ENCODE data around the gene MPDZ. TPM values are rescaled to one million over a fixed set of nuclear protein-coding genes. Genes with fewer than 3 reads are reported as not detected.

MPDZ gene
- total and polyA plus RNA-seq, 8 donors, result 6.4 to 54.3 (median 13.7) TPM

DNA sequence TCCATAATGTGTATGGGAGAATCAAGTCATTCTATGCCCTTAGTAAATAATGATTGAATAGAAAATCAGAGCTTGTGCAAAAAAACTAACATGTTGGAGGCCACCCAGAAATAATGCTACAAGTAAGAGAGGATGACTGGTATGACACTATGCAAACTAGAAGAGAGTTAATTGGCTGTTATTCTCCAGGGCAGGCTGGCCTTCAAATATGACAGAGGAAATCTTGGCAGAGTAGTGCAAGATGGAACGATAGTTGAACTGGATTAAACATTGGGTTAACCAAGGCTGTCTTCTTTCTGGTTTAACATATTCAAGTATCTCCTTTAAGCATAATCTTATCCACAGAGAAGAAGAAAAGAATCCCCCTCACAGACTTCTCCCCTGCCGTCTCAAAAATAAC is 196.1 kb downstream of the MPDZ start:
- TF ChIP-seq EP300 (IDR thresholded peaks at IDR 0.05) (no peak), POLR2A (IDR thresholded peaks at IDR 0.05) (no peak), POLR2AphosphoS5 (IDR thresholded peaks at IDR 0.05) (no peak)
- TF ChIP-seq, protein P1, sequence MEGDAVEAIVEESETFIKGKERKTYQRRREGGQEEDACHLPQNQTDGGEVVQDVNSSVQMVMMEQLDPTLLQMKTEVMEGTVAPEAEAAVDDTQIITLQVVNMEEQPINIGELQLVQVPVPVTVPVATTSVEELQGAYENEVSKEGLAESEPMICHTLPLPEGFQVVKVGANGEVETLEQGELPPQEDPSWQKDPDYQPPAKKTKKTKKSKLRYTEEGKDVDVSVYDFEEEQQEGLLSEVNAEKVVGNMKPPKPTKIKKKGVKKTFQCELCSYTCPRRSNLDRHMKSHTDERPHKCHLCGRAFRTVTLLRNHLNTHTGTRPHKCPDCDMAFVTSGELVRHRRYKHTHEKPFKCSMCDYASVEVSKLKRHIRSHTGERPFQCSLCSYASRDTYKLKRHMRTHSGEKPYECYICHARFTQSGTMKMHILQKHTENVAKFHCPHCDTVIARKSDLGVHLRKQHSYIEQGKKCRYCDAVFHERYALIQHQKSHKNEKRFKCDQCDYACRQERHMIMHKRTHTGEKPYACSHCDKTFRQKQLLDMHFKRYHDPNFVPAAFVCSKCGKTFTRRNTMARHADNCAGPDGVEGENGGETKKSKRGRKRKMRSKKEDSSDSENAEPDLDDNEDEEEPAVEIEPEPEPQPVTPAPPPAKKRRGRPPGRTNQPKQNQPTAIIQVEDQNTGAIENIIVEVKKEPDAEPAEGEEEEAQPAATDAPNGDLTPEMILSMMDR (IDR thresholded peaks at IDR 0.05), result no peak
- H3K4me3 ChIP-seq, result no peak overlapping the region
- DNase-seq, result no peak
- no peak overlapping the region for H3K27ac ChIP-seq
- H3K27me3 ChIP-seq, result no peaks in the 10 kb centered on the region
- intact Hi-C loops (cut with DNase I; ENCODE audit: low total_unique reads), result loop anchor here (10.0 kb wide), 1 partner anchor 359 kb away; no protein-coding TSS in a partner anchor
- H3K36me3 ChIP-seq, result no peaks in the 10 kb centered on the region
- H3K9me3 ChIP-seq, result no peaks in the 10 kb centered on the region
- 76 to 86% (median 85%) methylated on average over 2 of the region's 2 CpGs for WGBS, 5 donors
- H3K4me1 ChIP-seq, result peaks cover 0 to under 1% (median 0%) of the 10 kb centered on the region in 4 donors

DNA sequence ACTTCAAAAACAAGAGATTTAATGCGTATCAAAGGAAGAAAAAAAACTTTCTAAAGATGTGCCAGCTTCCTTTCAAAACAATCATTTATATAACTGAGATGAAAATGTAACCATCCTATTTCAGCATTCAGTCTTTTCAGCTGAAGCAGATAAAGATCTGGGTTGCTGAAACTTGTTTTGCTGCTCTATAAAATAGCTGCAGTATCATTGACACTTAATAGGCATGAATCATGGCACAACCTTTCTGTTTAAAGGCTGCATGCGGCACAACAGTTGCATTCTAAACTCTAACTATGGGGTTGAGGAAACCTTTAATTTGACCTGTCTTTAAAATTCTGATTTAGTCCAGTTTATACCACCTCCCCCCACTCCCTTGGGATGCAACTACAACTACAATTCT is 196.7 kb downstream of the MPDZ start:
- H3K27me3 ChIP-seq, result no peaks in the 10 kb centered on the region
- no peaks in the 10 kb centered on the region for H3K9me3 ChIP-seq
- DNase-seq, result no peak
- H3K4me3 ChIP-seq, result no peak overlapping the region
- no peak for TF ChIP-seq EP300 (IDR thresholded peaks at IDR 0.05)
- TF ChIP-seq POLR2AphosphoS5 (IDR thresholded peaks at IDR 0.05), result no peak
- no peak for TF ChIP-seq POLR2A (IDR thresholded peaks at IDR 0.05)
- TF ChIP-seq, protein P1 (IDR thresholded peaks at IDR 0.05), result no peak
- no peaks in the 10 kb centered on the region for H3K36me3 ChIP-seq
- H3K4me1 ChIP-seq, result no peaks in the 10 kb centered on the region
- 84 to 94% (median 91%) methylated on average over 2 of the region's 2 CpGs for WGBS, 5 donors
- no peak overlapping the region for H3K27ac ChIP-seq
- intact Hi-C loops (cut with DNase I; ENCODE audit: low total_unique reads), result loop anchor here (10.0 kb wide), 1 partner anchor 358 kb away; no protein-coding TSS in a partner anchor

DNA sequence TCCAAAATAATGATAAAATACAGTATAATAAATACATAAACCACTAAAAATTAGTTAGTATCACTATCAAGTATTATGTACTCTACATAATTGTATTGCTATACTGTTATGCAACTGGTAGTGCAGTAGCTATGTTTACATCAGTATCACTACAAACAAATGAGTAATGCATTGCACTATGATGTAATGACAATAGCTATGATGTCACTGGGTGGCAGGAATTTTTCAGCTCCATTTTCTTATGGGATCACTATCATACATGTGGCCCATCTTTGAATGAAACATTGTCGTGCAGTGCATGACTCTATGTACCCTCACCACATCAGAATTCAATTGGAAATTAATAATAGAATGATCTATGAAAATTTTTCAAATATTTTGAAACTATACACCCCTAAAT is 201.3 kb downstream of the MPDZ start:
- no peaks in the 10 kb centered on the region for H3K4me1 ChIP-seq
- TF ChIP-seq, protein P1 (IDR thresholded peaks at IDR 0.05), result no peak
- TF ChIP-seq POLR2A (IDR thresholded peaks at IDR 0.05) (no peak), EP300 (IDR thresholded peaks at IDR 0.05) (no peak), POLR2AphosphoS5 (IDR thresholded peaks at IDR 0.05) (no peak)

DNA sequence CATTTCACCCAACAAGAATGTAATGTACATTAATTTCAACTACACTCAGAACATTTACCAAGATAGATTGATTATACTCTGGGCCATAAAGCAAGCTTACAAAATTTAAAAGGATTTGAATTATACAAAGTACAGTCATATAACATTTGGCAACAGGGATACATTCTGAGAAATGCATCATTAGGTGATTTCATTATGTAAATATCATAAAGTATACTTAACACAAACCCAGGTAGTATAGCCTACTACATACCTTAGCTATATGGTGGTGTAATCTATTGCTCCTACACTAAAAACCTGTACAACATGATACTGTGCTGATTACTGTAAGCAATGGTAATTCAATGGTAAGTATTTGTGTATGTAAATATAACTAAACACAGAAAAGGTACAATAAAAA is 202.9 kb downstream of the MPDZ start:
- Histone ChIP-seq H3K36me3 (no peaks in the 10 kb centered on the region), H3K9me3 (peaks cover 0 to 20% (median 4%) of the 10 kb centered on the region in 4 donors), H3K27me3 (no peaks in the 10 kb centered on the region), H3K27ac (no peak overlapping the region), H3K4me1 (no peaks in the 10 kb centered on the region), H3K4me3 (no peak overlapping the region)
- no peak for DNase-seq
- intact Hi-C loops (cut with DNase I; ENCODE audit: low total_unique reads), result no loop called here
- TF ChIP-seq EP300 (IDR thresholded peaks at IDR 0.05) (no peak), POLR2AphosphoS5 (IDR thresholded peaks at IDR 0.05) (no peak), POLR2A (IDR thresholded peaks at IDR 0.05) (no peak)
- TF ChIP-seq, protein P1 (IDR thresholded peaks at IDR 0.05), result no peak

More for the DNA sequence above, 201.3 kb downstream of the MPDZ start:
- peaks cover 0 to 20% (median 4%) of the 10 kb centered on the region in 4 donors for H3K9me3 ChIP-seq
- intact Hi-C loops (cut with DNase I; ENCODE audit: low total_unique reads), result no loop called here
- H3K27me3 ChIP-seq, result no peaks in the 10 kb centered on the region
- DNase-seq, result no peak
- H3K4me3 ChIP-seq, result no peak overlapping the region
- no peaks in the 10 kb centered on the region for H3K36me3 ChIP-seq
- WGBS, 5 donors, result 91 to 96% (median 93%) methylated on average over 1 of the region's 1 CpG
- no peak overlapping the region for H3K27ac ChIP-seq

Data from stomach (tissue), 9 donors.